Adrenal gland (tissue), 12 donors: ENCODE data around the gene ITFG1. TPM values are rescaled to one million over a fixed set of nuclear protein-coding genes. Genes with fewer than 3 reads are reported as not detected.
A peak's percentile ranks its signal among the peaks of the same experiment; 100 is the strongest.

Source experiments
- DNase-seq, 7 donors: peaks; one replicate each; pipeline ENCODE4 v3.0.0-alpha.2; 2019 to 2020
- H3K27ac ChIP-seq, 5 donors: fragments of 200-600 bp; sonication (generic) in 4 of 5; 1 replicate in 3 of 5; 2 replicates in 2 of 5; pipeline versions ENCODE4 v1.5.1 to v1.8.0; 2016 to 2020; ENCODE audit warnings: mild to moderate bottlenecking in 1 of 5
- H3K27me3 ChIP-seq: fragments of 200-600 bp; 2 replicates; pipeline ENCODE4 v1.8.0; 2021
- H3K36me3 ChIP-seq, 2 donors: fragments of 200-600 bp; replicated peaks in 1 of 2; 1 replicate in 1 of 2; 2 replicates in 1 of 2; pipeline versions ENCODE4 v1.5.1 to v1.8.0; 2018 to 2022
- H3K4me1 ChIP-seq, 2 donors: fragments of 200-600 bp; replicated peaks in 1 of 2; 1 replicate in 1 of 2; 2 replicates in 1 of 2; pipeline versions ENCODE4 v1.5.1 to v1.8.0; 2018 to 2021
- H3K4me3 ChIP-seq, 4 donors: fragments of 200-600 bp; sonication (generic) in 3 of 4; one replicate each; pipeline ENCODE4 v1.5.1; 2016 to 2018
- H3K9me3 ChIP-seq, 3 donors: fragments of 200-600 bp; sonication (generic) in 1 of 3; replicated peaks in 1 of 3; 1 replicate in 2 of 3; 2 replicates in 1 of 3; pipeline versions ENCODE4 v1.5.1 to v1.8.0; 2016 to 2021
- POLR2A ChIP-seq, 2 donors: fragments of 450-650 bp; IDR thresholded peaks; one replicate each; pipeline ENCODE4 v1.6.1; 2017; ENCODE audit warnings: antibody characterized with exemption in 2 of 2, mild to moderate bottlenecking in 2 of 2, moderate library complexity in 1 of 2
- WGBS, 4 donors: extraction: QIAGEN DNeasy Blood & Tissue Kit in 2 of 4; methylation state at CpG; one replicate each; pipeline versions ENCODE4 v1.1.5 to v1.1.7; 2013 to 2017; 5-methylcytosine and 5-hydroxymethylcytosine counted together
- intact Hi-C, 2 donors: fragments of 100-400 bp; cut with DNase I; formaldehyde crosslinking; loops; one replicate each; pipeline versions ENCODE4 v1.14.1 to v1.15.0; 2022 to 2023
- polyA plus RNA-seq, 3 donors: library from polyadenylated mRNA; stranded (reverse); fragments of 200-250 nt in 2 of 3; fragments of 350-450 nt in 1 of 3; fragmentation: Illumina TruSeq in 1 of 3; extraction: RNeasy Lipid Tissue Mini Kit (QIAGEN cat#74804) in 1 of 3; gene quantifications; one replicate each; pipeline ENCODE4 v1.2.3, GENCODE V29; 2013 to 2014
- total RNA-seq, 9 donors: library from RNA; depleted of rRNA in 4 of 9; stranded (reverse); fragments of >200 nt in 4 of 9; fragments of 120-200 nt in 1 of 9; fragmentation: NEBNext Ultra II Directional in 1 of 9; extraction: Animal tissue kit (Norgen Biotek cat#: 25700) in 1 of 9; gene quantifications; one replicate each; pipeline versions ENCODE4 v1.1.0 to v1.2.4, GENCODE V29; 2013 to 2023
- TF ChIP-seq, protein P1 (sequence below), 6 experiments: fragments of 450-650 bp in 4 of 6; fragments of 200-600 bp in 2 of 6; sonication (generic) in 1 of 6; IDR thresholded peaks; 1 replicate in 5 of 6; 2 replicates in 1 of 6; pipeline versions ENCODE4 v1.5.1 to v1.8.0; 2016 to 2021; ENCODE audit warnings: antibody characterized with exemption in 6 of 6, mild to moderate bottlenecking in 2 of 6, moderate library complexity in 1 of 6
- donor health status: healthy with polysubstance abuse.
- donor health status: Bipolar disorder and iron deficiency.
- donor health status: DM: yes; HTN: yes; CAD: no.
- donor health status: DM: no; HTN: no; CAD: no.
- donor health status: DM: no; HTN: no; CAD: no.
- donor health status: DM: yes; HTN: yes; CAD: no.

ITFG1 gene
- total and polyA plus RNA-seq, 12 donors = 8.4 to 246 (median 84.4) TPM

DNA sequence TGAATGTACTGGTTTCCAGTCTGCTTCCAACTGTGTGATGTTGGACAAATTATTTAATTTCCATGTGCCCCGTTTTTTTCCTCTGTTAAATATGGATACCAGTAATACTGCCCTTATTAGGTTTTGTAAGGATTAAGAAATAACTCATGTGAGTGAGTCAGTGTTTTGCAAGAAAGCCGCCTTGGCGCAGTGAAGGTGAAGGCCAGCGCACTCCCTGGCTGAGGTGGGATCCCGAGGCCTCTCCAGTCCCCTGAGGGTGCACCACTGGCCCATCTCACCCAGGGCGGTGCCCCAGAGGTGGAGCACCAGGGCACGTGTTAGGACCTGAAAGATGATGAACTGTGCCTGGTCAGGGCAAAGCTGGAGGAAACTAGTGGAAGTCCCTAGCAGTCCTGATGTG lies 43.7 kb upstream of the ITFG1 start:
- intact Hi-C loops = no loop called here
- no peaks in the 10 kb centered on the region for H3K27me3 ChIP-seq
- peaks cover 0 to 25% of the 10 kb centered on the region in 2 donors for H3K36me3 ChIP-seq
- TF ChIP-seq, protein P1, sequence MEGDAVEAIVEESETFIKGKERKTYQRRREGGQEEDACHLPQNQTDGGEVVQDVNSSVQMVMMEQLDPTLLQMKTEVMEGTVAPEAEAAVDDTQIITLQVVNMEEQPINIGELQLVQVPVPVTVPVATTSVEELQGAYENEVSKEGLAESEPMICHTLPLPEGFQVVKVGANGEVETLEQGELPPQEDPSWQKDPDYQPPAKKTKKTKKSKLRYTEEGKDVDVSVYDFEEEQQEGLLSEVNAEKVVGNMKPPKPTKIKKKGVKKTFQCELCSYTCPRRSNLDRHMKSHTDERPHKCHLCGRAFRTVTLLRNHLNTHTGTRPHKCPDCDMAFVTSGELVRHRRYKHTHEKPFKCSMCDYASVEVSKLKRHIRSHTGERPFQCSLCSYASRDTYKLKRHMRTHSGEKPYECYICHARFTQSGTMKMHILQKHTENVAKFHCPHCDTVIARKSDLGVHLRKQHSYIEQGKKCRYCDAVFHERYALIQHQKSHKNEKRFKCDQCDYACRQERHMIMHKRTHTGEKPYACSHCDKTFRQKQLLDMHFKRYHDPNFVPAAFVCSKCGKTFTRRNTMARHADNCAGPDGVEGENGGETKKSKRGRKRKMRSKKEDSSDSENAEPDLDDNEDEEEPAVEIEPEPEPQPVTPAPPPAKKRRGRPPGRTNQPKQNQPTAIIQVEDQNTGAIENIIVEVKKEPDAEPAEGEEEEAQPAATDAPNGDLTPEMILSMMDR (IDR thresholded peaks at IDR 0.05) = no peak
- no peak for TF ChIP-seq POLR2A (IDR thresholded peaks at IDR 0.05)
- peaks cover 0 to 18% of the 10 kb centered on the region in 2 donors for H3K4me1 ChIP-seq
- no peaks in the 10 kb centered on the region for H3K9me3 ChIP-seq
- peak; percentile 66 to 83 (median 80) for DNase-seq
- peak overlapping the region in 4 of 5 donors; percentile 53 to 77 (median 56) for H3K27ac ChIP-seq
- WGBS, 4 donors = 26 to 69% (median 56%) methylated on average over 6 to 7 of the region's 7 CpGs
- H3K4me3 ChIP-seq = no peak overlapping the region

DNA sequence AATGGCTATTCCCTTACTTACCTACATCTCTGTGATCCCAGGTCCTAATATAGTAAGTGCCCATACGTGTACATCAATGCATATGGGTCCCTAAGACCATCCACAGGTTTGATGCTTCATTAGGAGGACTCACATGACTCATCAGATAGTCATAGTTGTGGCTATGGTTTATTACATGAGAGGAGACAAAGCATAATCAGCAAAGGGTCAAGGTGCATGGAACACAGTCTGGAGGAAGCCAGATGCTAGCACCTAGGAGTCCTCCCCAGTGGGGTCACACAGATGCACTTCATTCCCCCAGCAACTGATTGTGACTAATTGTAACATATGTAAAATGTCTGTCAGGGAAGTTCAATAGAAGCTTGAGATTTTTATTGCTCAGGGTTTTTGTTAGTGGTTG lies 43.1 kb upstream of the ITFG1 start:
- Histone ChIP-seq H3K27ac (peak overlapping the region in 4 of 5 donors; percentile 53 to 77 (median 56)), H3K9me3 (no peaks in the 10 kb centered on the region), H3K4me1 (peaks cover 0 to 18% of the 10 kb centered on the region in 2 donors), H3K36me3 (peaks cover 0 to 30% of the 10 kb centered on the region in 2 donors), H3K4me3 (no peak overlapping the region), H3K27me3 (no peaks in the 10 kb centered on the region)
- DNase-seq = no peak
- intact Hi-C loops = no loop called here
- WGBS, 4 donors = 91 to 95% (median 93%) methylated on average over 1 of the region's 1 CpG
- TF ChIP-seq, protein P1 (IDR thresholded peaks at IDR 0.05) = no peak
- TF ChIP-seq POLR2A (IDR thresholded peaks at IDR 0.05) = no peak

DNA sequence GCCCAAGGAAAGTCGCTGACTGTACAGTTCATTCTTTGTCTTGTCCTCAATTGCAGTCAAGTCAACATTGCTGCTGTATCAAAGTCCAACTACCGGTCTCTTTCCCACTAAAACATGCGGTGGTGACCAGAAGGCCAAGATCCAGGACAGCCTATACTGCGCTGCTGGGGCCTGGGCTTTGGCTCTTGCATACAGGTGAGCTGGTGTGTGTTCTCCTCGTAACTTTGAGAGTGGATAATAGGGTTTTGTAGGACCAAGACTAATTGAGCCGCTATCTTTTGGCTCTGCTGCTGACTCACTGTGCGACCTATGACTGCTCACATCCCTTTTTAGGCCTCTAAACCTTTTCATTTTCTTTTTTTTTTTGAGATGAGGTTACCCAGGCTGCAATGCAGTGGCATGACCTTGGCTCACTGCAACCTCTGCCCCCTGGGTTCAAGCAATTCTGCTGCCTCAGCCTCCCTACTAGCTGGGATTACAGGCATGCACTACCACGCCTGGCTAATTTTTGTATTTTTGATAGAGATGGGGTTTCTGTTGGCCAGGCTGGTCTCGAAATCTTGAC lies 38.9 kb upstream of the ITFG1 start:
- no peak for DNase-seq
- intact Hi-C loops = no loop called here
- Histone ChIP-seq H3K4me1 (peaks cover 0 to 3% of the 10 kb centered on the region in 2 donors), H3K27ac (no peak overlapping the region), H3K27me3 (no peaks in the 10 kb centered on the region), H3K9me3 (no peaks in the 10 kb centered on the region), H3K4me3 (no peak overlapping the region), H3K36me3 (peaks cover 0 to 34% of the 10 kb centered on the region in 2 donors)
- TF ChIP-seq, protein P1 (IDR thresholded peaks at IDR 0.05) = no peak
- TF ChIP-seq POLR2A (IDR thresholded peaks at IDR 0.05) = no peak
- WGBS, 4 donors = 95 to 99% (median 98%) methylated on average over 9 of the region's 9 CpGs

DNA sequence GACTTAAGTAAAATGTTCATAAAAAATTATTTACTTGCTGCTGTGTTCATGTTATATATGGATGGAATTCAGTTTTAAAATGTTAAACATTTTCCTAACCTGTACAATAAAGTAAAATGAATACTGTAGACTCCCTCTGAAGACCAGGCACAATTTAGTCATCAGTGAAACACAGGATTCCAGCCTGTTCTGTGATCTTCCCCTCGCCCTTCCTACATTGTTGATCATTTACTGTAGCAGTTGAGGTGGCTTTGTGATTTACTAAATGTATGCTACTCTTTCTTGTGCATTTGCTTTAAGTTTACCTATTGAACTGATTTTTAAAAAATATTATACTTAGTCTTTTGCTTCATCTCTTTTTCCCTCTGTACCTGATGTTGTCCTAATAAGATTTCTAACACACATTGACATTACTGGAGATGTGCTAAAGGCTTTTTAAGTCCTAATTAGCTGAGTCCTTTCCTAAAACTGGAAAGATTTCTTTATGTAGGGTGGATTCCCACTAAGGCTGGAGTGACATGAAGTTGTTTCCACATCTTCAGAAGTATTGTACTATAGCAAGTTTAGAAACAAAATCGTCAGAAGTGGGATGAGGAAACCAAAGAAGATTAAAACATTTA lies 38.3 kb upstream of the ITFG1 start:
- Histone ChIP-seq H3K27me3 (no peaks in the 10 kb centered on the region), H3K9me3 (no peaks in the 10 kb centered on the region), H3K36me3 (peaks cover 0 to 29% of the 10 kb centered on the region in 2 donors), H3K27ac (no peak overlapping the region), H3K4me1 (peaks cover 0 to under 1% of the 10 kb centered on the region in 2 donors), H3K4me3 (no peak overlapping the region)
- no peak for DNase-seq
- WGBS, 4 donors = 89 to 96% (median 94%) methylated on average over 2 of the region's 2 CpGs
- intact Hi-C loops = no loop called here
- TF ChIP-seq POLR2A (IDR thresholded peaks at IDR 0.05) = no peak
- TF ChIP-seq, protein P1 (IDR thresholded peaks at IDR 0.05) = no peak
